ENCODE measurements around the gene GNG7.
A peak's percentile ranks its signal among the peaks of the same experiment; 100 is the strongest.
"Not testable (repeated sequence)": the region's sequence is repeated elsewhere in the genome, so short reads cannot be mapped to it uniquely, and the experiment has no call there.

GNG7 gene

GRCh38 chr19:2591537-2592291 is 110.8 kb downstream of the GNG7 start:
- no peak for DNase-seq

GRCh38 chr19:2590630-2591399 is 111.7 kb downstream of the GNG7 start:
- no peak for DNase-seq

- no peak for DNase-seq
These were observed 113.1 kb downstream of the GNG7 start for GRCh38 chr19:2589441-2589840.

- no peak for DNase-seq
These were observed 114.3 kb downstream of the GNG7 start for GRCh38 chr19:2588081-2588777.

GRCh38 chr19:2587001-2587719 is 115.3 kb downstream of the GNG7 start:
- DNase-seq = no peak

- no peak for DNase-seq
These were observed 116.3 kb downstream of the GNG7 start for GRCh38 chr19:2586196-2586595.

GRCh38 chr19:2584002-2584401 is 118.5 kb downstream of the GNG7 start:
- DNase-seq = no peak

- no peak for DNase-seq
These were observed 119.2 kb downstream of the GNG7 start for GRCh38 chr19:2582984-2583956.

- DNase-seq = not testable (repeated sequence)
These were observed 122.1 kb downstream of the GNG7 start for GRCh38 chr19:2580396-2580795.

GRCh38 chr19:2579678-2580280 is 122.7 kb downstream of the GNG7 start:
- no peak for DNase-seq

GRCh38 chr19:2578901-2579677 is 123.4 kb downstream of the GNG7 start:
- DNase-seq = peak; percentile 33

GRCh38 chr19:2578391-2578890 is 124.1 kb downstream of the GNG7 start:
- no peak for DNase-seq

GRCh38 chr19:2577722-2578335 is 124.7 kb downstream of the GNG7 start:
- DNase-seq = no peak

- no peak for DNase-seq
These were observed 126.6 kb downstream of the GNG7 start for GRCh38 chr19:2575734-2576481.

- DNase-seq = no peak
These were observed 127.4 kb downstream of the GNG7 start for GRCh38 chr19:2574971-2575630.

GRCh38 chr19:2574478-2574931 is 128.0 kb downstream of the GNG7 start:
- DNase-seq = no peak

- no peak for DNase-seq
These were observed 128.6 kb downstream of the GNG7 start for GRCh38 chr19:2573916-2574315.

GRCh38 chr19:2572152-2572551 is 130.3 kb downstream of the GNG7 start:
- DNase-seq = not testable (repeated sequence)
